ENCODE results near the gene SEC31B.

DNA sequence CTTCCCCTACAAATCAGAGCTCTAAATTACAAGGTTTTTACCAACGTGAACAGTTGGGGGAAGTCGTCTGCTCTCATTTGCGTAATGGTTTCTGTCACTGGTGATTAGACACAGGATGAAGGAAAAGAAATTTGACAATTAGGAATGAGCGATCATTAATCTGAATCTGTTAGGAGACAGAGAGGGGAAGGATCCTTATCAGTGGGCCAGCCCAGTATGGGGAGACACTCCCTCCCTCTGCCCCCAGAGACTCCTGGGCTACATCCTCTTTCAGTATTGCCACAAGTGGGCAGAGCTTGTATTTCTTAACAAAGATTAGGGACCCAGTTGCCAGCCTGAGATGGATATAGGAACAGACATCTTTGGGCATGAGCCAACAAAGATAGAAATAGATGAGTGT lies 31.5 kb upstream of the SEC31B start:
- TF ChIP-seq, protein P1, sequence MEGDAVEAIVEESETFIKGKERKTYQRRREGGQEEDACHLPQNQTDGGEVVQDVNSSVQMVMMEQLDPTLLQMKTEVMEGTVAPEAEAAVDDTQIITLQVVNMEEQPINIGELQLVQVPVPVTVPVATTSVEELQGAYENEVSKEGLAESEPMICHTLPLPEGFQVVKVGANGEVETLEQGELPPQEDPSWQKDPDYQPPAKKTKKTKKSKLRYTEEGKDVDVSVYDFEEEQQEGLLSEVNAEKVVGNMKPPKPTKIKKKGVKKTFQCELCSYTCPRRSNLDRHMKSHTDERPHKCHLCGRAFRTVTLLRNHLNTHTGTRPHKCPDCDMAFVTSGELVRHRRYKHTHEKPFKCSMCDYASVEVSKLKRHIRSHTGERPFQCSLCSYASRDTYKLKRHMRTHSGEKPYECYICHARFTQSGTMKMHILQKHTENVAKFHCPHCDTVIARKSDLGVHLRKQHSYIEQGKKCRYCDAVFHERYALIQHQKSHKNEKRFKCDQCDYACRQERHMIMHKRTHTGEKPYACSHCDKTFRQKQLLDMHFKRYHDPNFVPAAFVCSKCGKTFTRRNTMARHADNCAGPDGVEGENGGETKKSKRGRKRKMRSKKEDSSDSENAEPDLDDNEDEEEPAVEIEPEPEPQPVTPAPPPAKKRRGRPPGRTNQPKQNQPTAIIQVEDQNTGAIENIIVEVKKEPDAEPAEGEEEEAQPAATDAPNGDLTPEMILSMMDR (IDR thresholded peaks at IDR 0.05), result no peak
- TF ChIP-seq POLR2A (IDR thresholded peaks at IDR 0.05), result no peak

All from sigmoid colon (tissue), 3 donors.